ENCODE results near the gene ARIH2.

DNA sequence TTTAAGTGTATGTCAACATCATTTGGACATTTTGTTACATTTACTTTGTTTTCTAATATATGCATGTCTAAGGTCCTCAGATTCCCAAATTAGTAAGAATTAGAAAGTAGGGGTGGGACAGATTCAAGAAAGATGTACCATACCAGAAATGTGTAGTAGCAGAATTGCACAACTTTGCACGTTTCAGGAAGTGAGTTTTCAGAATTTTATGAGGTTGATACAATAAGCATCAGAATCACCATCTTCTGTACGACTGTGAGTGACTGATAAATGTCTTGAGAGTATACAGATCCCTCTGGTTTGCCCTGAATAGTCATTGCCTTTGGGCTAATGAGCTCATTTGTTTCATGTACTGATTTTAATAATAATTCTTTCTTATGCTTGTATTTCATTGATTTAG is 9.3 kb downstream of the ARIH2 start:
- no peak for TF ChIP-seq CTCF (IDR thresholded peaks at IDR 0.05)
- no peak for TF ChIP-seq POLR2A (IDR thresholded peaks at IDR 0.05)
- TF ChIP-seq POLR2AphosphoS5 (IDR thresholded peaks at IDR 0.05), result no peak

All from stomach (tissue), 4 donors.